Mucosa of stomach (tissue), 1 donor: ENCODE measurements around the gene RRBP1.

Experiments used
- H3K27me3 ChIP-seq: one replicate; pipeline ENCODE4 v1.7.0; 2013; ENCODE audit warnings: mild to moderate bottlenecking, low read length; ENCODE audit not compliant: control insufficient read depth, insufficient read depth
- H3K36me3 ChIP-seq: one replicate; pipeline ENCODE4 v1.7.0; 2013; ENCODE audit warnings: low read length; ENCODE audit not compliant: control insufficient read depth, insufficient read depth
- H3K4me1 ChIP-seq: one replicate; pipeline ENCODE4 v1.7.0; 2013; ENCODE audit warnings: mild to moderate bottlenecking, low read length; ENCODE audit not compliant: control insufficient read depth, insufficient read depth
- H3K4me3 ChIP-seq: one replicate; pipeline ENCODE4 v1.7.0; 2013; ENCODE audit warnings: low read length
- H3K9ac ChIP-seq: one replicate; pipeline ENCODE4 v1.7.0; 2013; ENCODE audit warnings: mild to moderate bottlenecking, low read length, moderate library complexity
- H3K9me3 ChIP-seq: one replicate; pipeline ENCODE4 v1.7.0; 2013; ENCODE audit warnings: mild to moderate bottlenecking, low read length, moderate library complexity; ENCODE audit not compliant: control insufficient read depth
- donor health status: Pancreatic carcinoma.

RRBP1 gene

GRCh38 chr20:17655865-17656479 is 26.1 kb downstream of the RRBP1 start:
- no peaks in the 10 kb centered on the region for H3K9me3 ChIP-seq
- no peak overlapping the region for H3K4me3 ChIP-seq
- no peaks in the 10 kb centered on the region for H3K27me3 ChIP-seq
- H3K9ac ChIP-seq: no peak overlapping the region
- H3K36me3 ChIP-seq: peaks cover 10% of the 10 kb centered on the region
- peaks cover 34% of the 10 kb centered on the region for H3K4me1 ChIP-seq

- H3K9ac ChIP-seq: no peak overlapping the region
- H3K4me1 ChIP-seq: peaks cover 33% of the 10 kb centered on the region
- no peak overlapping the region for H3K4me3 ChIP-seq
- H3K27me3 ChIP-seq: no peaks in the 10 kb centered on the region
- H3K36me3 ChIP-seq: peaks cover 10% of the 10 kb centered on the region
- H3K9me3 ChIP-seq: no peaks in the 10 kb centered on the region
Observed at GRCh38 chr20:17655286-17655651, 26.8 kb downstream of the RRBP1 start.

GRCh38 chr20:17654649-17655285 is 27.3 kb downstream of the RRBP1 start:
- H3K36me3 ChIP-seq: peaks cover 10% of the 10 kb centered on the region
- no peak overlapping the region for H3K9ac ChIP-seq
- no peak overlapping the region for H3K4me3 ChIP-seq
- peaks cover 32% of the 10 kb centered on the region for H3K4me1 ChIP-seq
- no peaks in the 10 kb centered on the region for H3K27me3 ChIP-seq
- no peaks in the 10 kb centered on the region for H3K9me3 ChIP-seq

- Histone ChIP-seq H3K36me3 (peaks cover 10% of the 10 kb centered on the region), H3K4me3 (no peak overlapping the region), H3K4me1 (peaks cover 36% of the 10 kb centered on the region), H3K27me3 (no peaks in the 10 kb centered on the region), H3K9ac (no peak overlapping the region), H3K9me3 (no peaks in the 10 kb centered on the region)
Observed at GRCh38 chr20:17653835-17654648, 28.0 kb downstream of the RRBP1 start.

- Histone ChIP-seq H3K36me3 (peaks cover 10% of the 10 kb centered on the region), H3K9ac (no peak overlapping the region), H3K9me3 (no peaks in the 10 kb centered on the region), H3K4me1 (peaks cover 51% of the 10 kb centered on the region), H3K4me3 (no peak overlapping the region), H3K27me3 (no peaks in the 10 kb centered on the region)
Observed at GRCh38 chr20:17652411-17652810, 29.6 kb downstream of the RRBP1 start.

- Histone ChIP-seq H3K9ac (no peak overlapping the region), H3K4me3 (no peak overlapping the region), H3K4me1 (peaks cover 54% of the 10 kb centered on the region), H3K36me3 (peaks cover 10% of the 10 kb centered on the region), H3K9me3 (no peaks in the 10 kb centered on the region), H3K27me3 (no peaks in the 10 kb centered on the region)
Observed at GRCh38 chr20:17651760-17652388, 30.2 kb downstream of the RRBP1 start.

GRCh38 chr20:17651129-17651759 is 30.8 kb downstream of the RRBP1 start:
- H3K27me3 ChIP-seq: no peaks in the 10 kb centered on the region
- H3K4me3 ChIP-seq: no peak overlapping the region
- H3K4me1 ChIP-seq: peaks cover 61% of the 10 kb centered on the region
- H3K9ac ChIP-seq: no peak overlapping the region
- H3K9me3 ChIP-seq: no peaks in the 10 kb centered on the region
- H3K36me3 ChIP-seq: peaks cover 10% of the 10 kb centered on the region

GRCh38 chr20:17650301-17651128 is 31.5 kb downstream of the RRBP1 start:
- Histone ChIP-seq H3K9ac (no peak overlapping the region), H3K4me1 (peaks cover 63% of the 10 kb centered on the region)

GRCh38 chr20:17648791-17649730 is 33.0 kb downstream of the RRBP1 start:
- Histone ChIP-seq H3K9me3 (no peaks in the 10 kb centered on the region), H3K27me3 (no peaks in the 10 kb centered on the region), H3K4me1 (peaks cover 75% of the 10 kb centered on the region), H3K9ac (no peak overlapping the region), H3K36me3 (peaks cover 4% of the 10 kb centered on the region), H3K4me3 (no peak overlapping the region)

More at GRCh38 chr20:17650301-17651128, 31.5 kb downstream of the RRBP1 start:
- Histone ChIP-seq H3K36me3 (peaks cover 10% of the 10 kb centered on the region), H3K4me3 (no peak overlapping the region), H3K9me3 (no peaks in the 10 kb centered on the region), H3K27me3 (no peaks in the 10 kb centered on the region)

GRCh38 chr20:17648315-17648646 is 33.8 kb downstream of the RRBP1 start:
- Histone ChIP-seq H3K27me3 (no peaks in the 10 kb centered on the region), H3K9me3 (no peaks in the 10 kb centered on the region), H3K36me3 (no peaks in the 10 kb centered on the region), H3K4me1 (peaks cover 79% of the 10 kb centered on the region), H3K4me3 (no peak overlapping the region), H3K9ac (no peak overlapping the region)
